ENCODE data around the gene CDC14B.

CDC14B gene

GRCh38 chr9:96522366-96522765, 97.3 kb downstream of the CDC14B start:
- H3K4me3 ChIP-seq (ENCODE audit: low read depth, low read length) = no peak overlapping the region
- in situ Hi-C loops (cut with HindIII; ENCODE audit: low sequenced_read_pairs) = no loop called here
- DNase-seq (ENCODE audit: low read depth, low spot score) = no peak
- no peak for TF ChIP-seq CTCF (IDR thresholded peaks at IDR 0.05; ENCODE audit: low read depth, low read length)

DNA sequence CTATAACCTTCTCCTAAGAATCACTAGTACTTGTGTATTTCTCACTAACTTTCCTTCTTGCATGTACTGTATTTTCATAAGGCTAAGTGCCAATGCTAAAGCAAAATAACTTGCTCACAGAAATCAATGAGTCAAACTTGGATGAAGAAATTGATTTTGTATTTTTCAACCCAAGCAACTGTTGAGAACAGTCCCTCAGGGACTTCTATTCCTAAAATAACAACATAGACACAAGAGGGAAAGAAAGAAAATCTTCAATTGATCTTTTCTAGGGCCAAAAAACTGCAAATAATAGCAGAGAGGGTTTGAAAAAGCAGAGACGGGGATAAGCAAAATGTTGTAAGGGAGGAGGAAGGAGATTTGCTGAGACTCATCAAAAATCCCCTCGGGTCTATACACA, 99.9 kb downstream of the CDC14B start:
- H3K4me3 ChIP-seq (ENCODE audit: low read depth, low read length) = no peak overlapping the region
- in situ Hi-C loops (cut with HindIII; ENCODE audit: low sequenced_read_pairs) = no loop called here
- DNase-seq (ENCODE audit: low read depth, low spot score) = no peak
- no peak for TF ChIP-seq CTCF (IDR thresholded peaks at IDR 0.05; ENCODE audit: low read depth, low read length)

DNA sequence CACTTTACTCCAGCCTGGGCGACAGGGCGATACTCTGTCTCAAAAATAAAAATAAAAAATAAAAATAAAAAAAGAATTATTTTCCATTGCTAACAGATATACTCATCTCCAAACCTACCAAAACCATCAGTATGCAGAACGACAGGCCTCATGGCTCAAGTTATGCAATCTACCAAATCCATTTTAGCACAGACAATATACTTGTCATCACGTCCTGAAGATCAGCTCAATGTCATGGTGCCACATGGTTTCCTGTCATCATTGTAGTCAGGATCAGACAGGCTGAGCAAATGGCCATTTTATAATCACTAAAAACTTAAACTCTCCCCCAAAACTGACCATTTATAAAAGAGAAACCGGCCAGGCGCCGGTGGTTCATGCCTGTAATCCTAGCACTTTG, 100.5 kb downstream of the CDC14B start:
- no peak for DNase-seq (ENCODE audit: low read depth, low spot score)
- in situ Hi-C loops (cut with HindIII; ENCODE audit: low sequenced_read_pairs) = no loop called here
- no peak overlapping the region for H3K4me3 ChIP-seq (ENCODE audit: low read depth, low read length)
- TF ChIP-seq CTCF (IDR thresholded peaks at IDR 0.05; ENCODE audit: low read depth, low read length) = no peak

GRCh38 chr9:96515621-96516470, 103.8 kb downstream of the CDC14B start:
- no peak overlapping the region for H3K4me3 ChIP-seq (ENCODE audit: low read depth, low read length)

GRCh38 chr9:96514800-96515158, 104.9 kb downstream of the CDC14B start:
- in situ Hi-C loops (cut with HindIII; ENCODE audit: low sequenced_read_pairs) = no loop called here
- DNase-seq (ENCODE audit: low read depth, low spot score) = peak; percentile 16
- H3K4me3 ChIP-seq (ENCODE audit: low read depth, low read length) = no peak overlapping the region
- TF ChIP-seq CTCF (IDR thresholded peaks at IDR 0.05; ENCODE audit: low read depth, low read length) = no peak

More at GRCh38 chr9:96515621-96516470, 103.8 kb downstream of the CDC14B start:
- DNase-seq (ENCODE audit: low read depth, low spot score) = no peak
- in situ Hi-C loops (cut with HindIII; ENCODE audit: low sequenced_read_pairs) = no loop called here
- no peak for TF ChIP-seq CTCF (IDR thresholded peaks at IDR 0.05; ENCODE audit: low read depth, low read length)

GRCh38 chr9:96514108-96514799, 105.4 kb downstream of the CDC14B start:
- no peak overlapping the region for H3K4me3 ChIP-seq (ENCODE audit: low read depth, low read length)
- TF ChIP-seq CTCF (IDR thresholded peaks at IDR 0.05; ENCODE audit: low read depth, low read length) = no peak
- peak; percentile 75 for DNase-seq (ENCODE audit: low read depth, low spot score)
- in situ Hi-C loops (cut with HindIII; ENCODE audit: low sequenced_read_pairs) = no loop called here

Measured in astrocyte of the spinal cord (primary cell).